Fibroblast of mammary gland (primary cell): ENCODE results near the gene SF3B4.
A peak's percentile ranks its signal among the peaks of the same experiment; 100 is the strongest.
"Not testable (repeated sequence)": the region's sequence is repeated elsewhere in the genome, so short reads cannot be mapped to it uniquely, and the experiment has no call there.

ENCODE experiments used
- DNase-seq: peaks from one replicate; pipeline ENCODE4 v3.0.0-alpha.2; 2010; ENCODE audit warnings: low read depth
- H3K4me3 ChIP-seq: 2 replicates; pipeline ENCODE4 v1.5.1; 2011; ENCODE audit warnings: low read depth, mild to moderate bottlenecking, low read length, moderate library complexity; ENCODE audit not compliant: control insufficient read depth
- CTCF ChIP-seq: conservative IDR thresholded peaks from 2 replicates; pipeline ENCODE4 v1.5.1; 2011; ENCODE audit warnings: low read depth, low read length, inconsistent platforms; ENCODE audit not compliant: control insufficient read depth, insufficient read depth

SF3B4 gene

GRCh38 chr1:149896575-149896974, 31.0 kb downstream of the SF3B4 start:
- TF ChIP-seq CTCF = no peak
- no peak overlapping the region for H3K4me3 ChIP-seq
- no peak for DNase-seq

GRCh38 chr1:149888999-149889289, 38.7 kb downstream of the SF3B4 start:
- peak overlapping the region; percentile 82 for H3K4me3 ChIP-seq
- peak; percentile 62 for DNase-seq
- TF ChIP-seq CTCF = no peak

GRCh38 chr1:149888247-149888998, 39.2 kb downstream of the SF3B4 start:
- TF ChIP-seq CTCF = peak; percentile 64
- H3K4me3 ChIP-seq = peak overlapping the region; percentile 82
- peak; percentile 91 for DNase-seq

- no peak for TF ChIP-seq CTCF
Observed at GRCh38 chr1:149887456-149888246, 40.0 kb downstream of the SF3B4 start.

GRCh38 chr1:149887196-149887455, 40.5 kb downstream of the SF3B4 start:
- DNase-seq = not testable (repeated sequence)
- H3K4me3 ChIP-seq = peak overlapping the region; percentile 82

More at GRCh38 chr1:149887456-149888246, 40.0 kb downstream of the SF3B4 start:
- peak overlapping the region; percentile 82 for H3K4me3 ChIP-seq
- peak; percentile 99 for DNase-seq

GRCh38 chr1:149886396-149887195, 41.0 kb downstream of the SF3B4 start:
- no peak for TF ChIP-seq CTCF
- peak overlapping the region; percentile 82 for H3K4me3 ChIP-seq
- peak; percentile 100 for DNase-seq

GRCh38 chr1:149886121-149886395, 41.5 kb downstream of the SF3B4 start:
- not testable (repeated sequence) for DNase-seq
- peak overlapping the region; percentile 82 for H3K4me3 ChIP-seq
